ENCODE results near the gene ACTG2.

- no peak for TF ChIP-seq CTCF (conservative IDR thresholded peaks at IDR 0.05)
- TF ChIP-seq EZH2 (IDR thresholded peaks at IDR 0.05; ENCODE audit: low read depth), result no peak
Measured at GRCh38 chr2:73894877-73895276, 2.1 kb downstream of the ACTG2 start.
